Neural crest cell (in vitro differentiated cells): ENCODE measurements around the gene DAGLB. TPM values are rescaled to one million over a fixed set of nuclear protein-coding genes. Genes with fewer than 3 reads are reported as not detected.
A peak's percentile ranks its signal among the peaks of the same experiment; 100 is the strongest.

Experiments used
- DNase-seq: peaks from one replicate; pipeline ENCODE4 v3.0.0; 2021; ENCODE audit warnings: low read depth, mixed read lengths, low spot score
- H3K27ac Mint-ChIP-seq: one replicate; pipeline ENCODE4 v1.8.0; 2021; ENCODE audit warnings: mild to moderate bottlenecking, mixed read lengths; ENCODE audit not compliant: unreplicated experiment
- H3K27me3 Mint-ChIP-seq: 2 replicates; pipeline ENCODE4 v1.8.0; 2021; ENCODE audit warnings: low read depth, mild to moderate bottlenecking, mixed read lengths
- H3K36me3 Mint-ChIP-seq: 2 replicates; pipeline ENCODE4 v1.8.0; 2021; ENCODE audit warnings: low read depth, mild to moderate bottlenecking, mixed read lengths
- H3K4me1 Mint-ChIP-seq: 2 replicates; pipeline ENCODE4 v1.8.0; 2021; ENCODE audit warnings: mixed read lengths
- H3K4me3 Mint-ChIP-seq: one replicate; pipeline ENCODE4 v1.8.0; 2021; ENCODE audit warnings: mild to moderate bottlenecking, mixed read lengths
- H3K9me3 Mint-ChIP-seq: 2 replicates; pipeline ENCODE4 v1.8.0; 2021; ENCODE audit warnings: mixed read lengths
- total RNA-seq: library from RNA; stranded (reverse); gene quantifications from 2 replicates; pipeline ENCODE4 v1.2.1, GENCODE V29; 2021
- TF ChIP-seq, protein P1 (sequence below): fragments of 200-600 bp; sonication (generic); conservative IDR thresholded peaks from 2 replicates; pipeline ENCODE4 v1.5.0; 2021; ENCODE audit warnings: antibody characterized with exemption, mild to moderate bottlenecking

Gene DAGLB
- total RNA-seq, 1 donor from 2014 or later, result 33.0 TPM

DNA sequence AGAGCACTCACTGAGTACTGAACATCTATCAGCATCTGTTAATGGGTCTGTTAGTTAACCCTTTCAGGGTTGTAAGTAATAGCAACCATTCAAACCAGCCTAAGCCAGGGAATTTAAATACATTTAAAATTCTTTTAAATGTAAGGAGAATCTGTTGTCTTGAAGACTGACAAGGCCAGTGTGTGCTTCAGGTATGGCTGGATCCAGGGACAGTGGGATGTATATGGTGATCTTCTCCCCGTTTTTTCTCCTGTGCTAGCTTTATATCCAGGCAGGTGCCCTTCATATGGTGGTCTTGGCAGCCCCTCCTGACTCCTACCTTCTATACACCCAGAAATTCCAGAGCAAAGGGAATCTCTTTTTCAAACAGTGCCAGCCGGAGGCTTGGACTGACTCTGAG lies 46.6 kb upstream of the DAGLB start:
- DNase-seq, result no peak
- no peak overlapping the region for H3K4me3 Mint-ChIP-seq
- H3K36me3 Mint-ChIP-seq, result no peaks in the 10 kb centered on the region
- TF ChIP-seq, protein P1, sequence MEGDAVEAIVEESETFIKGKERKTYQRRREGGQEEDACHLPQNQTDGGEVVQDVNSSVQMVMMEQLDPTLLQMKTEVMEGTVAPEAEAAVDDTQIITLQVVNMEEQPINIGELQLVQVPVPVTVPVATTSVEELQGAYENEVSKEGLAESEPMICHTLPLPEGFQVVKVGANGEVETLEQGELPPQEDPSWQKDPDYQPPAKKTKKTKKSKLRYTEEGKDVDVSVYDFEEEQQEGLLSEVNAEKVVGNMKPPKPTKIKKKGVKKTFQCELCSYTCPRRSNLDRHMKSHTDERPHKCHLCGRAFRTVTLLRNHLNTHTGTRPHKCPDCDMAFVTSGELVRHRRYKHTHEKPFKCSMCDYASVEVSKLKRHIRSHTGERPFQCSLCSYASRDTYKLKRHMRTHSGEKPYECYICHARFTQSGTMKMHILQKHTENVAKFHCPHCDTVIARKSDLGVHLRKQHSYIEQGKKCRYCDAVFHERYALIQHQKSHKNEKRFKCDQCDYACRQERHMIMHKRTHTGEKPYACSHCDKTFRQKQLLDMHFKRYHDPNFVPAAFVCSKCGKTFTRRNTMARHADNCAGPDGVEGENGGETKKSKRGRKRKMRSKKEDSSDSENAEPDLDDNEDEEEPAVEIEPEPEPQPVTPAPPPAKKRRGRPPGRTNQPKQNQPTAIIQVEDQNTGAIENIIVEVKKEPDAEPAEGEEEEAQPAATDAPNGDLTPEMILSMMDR, result no peak
- no peaks in the 10 kb centered on the region for H3K4me1 Mint-ChIP-seq
- H3K27ac Mint-ChIP-seq, result peak overlapping the region; percentile 19
- peaks cover 11% of the 10 kb centered on the region for H3K27me3 Mint-ChIP-seq
- H3K9me3 Mint-ChIP-seq, result no peaks in the 10 kb centered on the region

DNA sequence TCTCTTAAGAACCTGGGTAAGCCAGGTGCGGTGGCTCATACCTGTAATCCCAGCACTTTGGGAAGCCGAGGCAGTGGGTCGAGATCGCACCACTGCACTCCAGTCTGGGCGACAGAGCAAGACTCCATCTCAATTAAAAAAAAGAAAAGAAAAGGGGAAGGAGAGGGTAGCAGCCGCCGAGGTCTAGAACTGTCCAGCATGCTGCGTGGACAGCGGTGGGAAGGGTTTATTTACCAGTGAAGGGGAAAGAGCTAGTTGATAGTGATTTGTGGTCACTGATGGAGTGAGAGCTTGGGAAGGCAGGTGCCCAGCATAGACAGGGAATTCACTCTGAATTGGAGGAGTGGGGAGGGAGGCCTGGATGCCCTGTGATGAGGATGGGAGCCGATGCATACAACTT lies 43.4 kb upstream of the DAGLB start:
- no peak overlapping the region for H3K4me3 Mint-ChIP-seq
- TF ChIP-seq, protein P1, result no peak
- H3K27ac Mint-ChIP-seq, result no peak overlapping the region
- no peak for DNase-seq
- no peaks in the 10 kb centered on the region for H3K9me3 Mint-ChIP-seq
- no peaks in the 10 kb centered on the region for H3K36me3 Mint-ChIP-seq
- H3K4me1 Mint-ChIP-seq, result no peaks in the 10 kb centered on the region
- H3K27me3 Mint-ChIP-seq, result peaks cover 11% of the 10 kb centered on the region

DNA sequence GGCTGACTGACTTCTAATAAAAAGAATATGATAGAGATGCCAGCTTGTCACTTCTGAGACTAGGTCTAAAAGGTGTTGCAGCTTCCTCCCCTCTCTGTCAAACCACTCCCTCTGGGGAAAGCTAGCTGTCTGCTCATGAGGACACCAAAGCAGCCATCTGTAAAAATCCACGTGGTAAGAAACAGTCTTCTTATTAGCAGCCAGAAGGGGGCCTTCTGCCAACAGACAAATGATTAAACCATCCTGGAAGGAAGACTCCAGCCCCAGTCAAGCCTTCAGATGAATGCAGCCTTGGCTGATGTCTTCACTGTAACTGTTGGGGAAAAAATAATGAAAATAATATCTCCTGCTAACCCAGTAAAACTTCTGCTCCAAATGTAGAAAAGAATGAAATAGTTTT lies 41.9 kb upstream of the DAGLB start:
- Mint-ChIP-seq H3K36me3 (no peaks in the 10 kb centered on the region), H3K27ac (no peak overlapping the region), H3K9me3 (no peaks in the 10 kb centered on the region), H3K27me3 (peaks cover 11% of the 10 kb centered on the region), H3K4me3 (no peak overlapping the region), H3K4me1 (peaks cover 1% of the 10 kb centered on the region)
- no peak for DNase-seq
- TF ChIP-seq, protein P1, result peak; percentile 23

DNA sequence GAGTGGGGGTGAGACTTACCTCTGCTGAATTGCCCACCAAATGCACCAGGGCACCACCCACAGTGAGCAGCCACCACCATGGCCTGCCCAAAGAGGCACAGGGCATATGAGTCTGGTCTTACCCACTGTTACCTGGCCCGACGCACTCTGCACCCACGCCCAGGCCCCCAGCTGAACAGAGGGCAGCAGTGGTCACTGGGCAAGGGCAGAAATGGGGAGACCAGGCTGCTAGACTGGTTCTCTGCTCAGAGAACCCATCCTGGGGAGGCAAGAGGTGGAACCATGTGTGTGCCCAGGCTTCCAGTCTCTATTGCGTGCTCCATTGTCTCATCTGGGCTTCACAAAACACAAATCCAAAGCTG lies 39.4 kb upstream of the DAGLB start:
- Mint-ChIP-seq H3K4me3 (peak overlapping the region; percentile 31), H3K36me3 (no peaks in the 10 kb centered on the region), H3K4me1 (peaks cover 16% of the 10 kb centered on the region), H3K27ac (no peak overlapping the region), H3K27me3 (peaks cover 6% of the 10 kb centered on the region), H3K9me3 (no peaks in the 10 kb centered on the region)
- TF ChIP-seq, protein P1, result no peak
- no peak for DNase-seq

DNA sequence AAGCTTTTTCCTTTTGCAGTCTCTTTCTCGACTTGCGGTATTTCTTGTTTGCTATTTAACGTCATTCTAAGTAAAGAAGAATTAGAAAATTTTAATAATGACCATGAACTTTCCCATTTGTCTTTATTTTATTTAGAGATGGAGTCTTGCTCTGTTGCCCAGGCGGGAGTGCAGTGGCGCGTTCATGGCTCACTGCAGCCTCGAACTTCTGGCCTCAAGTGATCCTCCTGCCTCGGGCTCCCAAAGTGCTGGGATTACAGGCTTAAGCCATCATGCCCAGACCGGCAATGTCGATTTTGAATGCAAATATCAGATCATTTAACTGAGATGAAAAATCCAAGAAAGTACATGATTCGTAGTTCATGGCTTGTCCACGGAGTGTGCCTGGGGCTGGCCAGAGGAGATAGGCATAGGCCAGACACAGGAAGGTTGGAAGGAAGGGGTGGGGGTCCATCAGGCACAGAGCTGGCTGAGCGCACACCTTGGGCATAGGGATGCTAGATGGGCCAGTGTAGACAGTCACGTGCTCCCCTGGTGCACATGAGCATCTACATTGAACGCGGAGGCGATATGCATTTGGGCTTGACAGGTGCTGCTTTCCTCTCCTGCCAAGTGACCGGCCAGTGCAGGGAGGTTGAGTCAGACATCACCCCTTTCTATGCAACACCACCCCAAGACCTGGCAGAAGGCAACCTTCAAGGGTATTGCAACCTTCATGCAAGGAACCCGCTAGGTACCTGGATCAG lies 38.9 kb upstream of the DAGLB start:
- no peak overlapping the region for H3K27ac Mint-ChIP-seq
- TF ChIP-seq, protein P1, result no peak
- peak overlapping the region; percentile 57 for H3K4me3 Mint-ChIP-seq
- no peaks in the 10 kb centered on the region for H3K36me3 Mint-ChIP-seq
- H3K9me3 Mint-ChIP-seq, result no peaks in the 10 kb centered on the region
- peaks cover 6% of the 10 kb centered on the region for H3K27me3 Mint-ChIP-seq
- peaks cover 19% of the 10 kb centered on the region for H3K4me1 Mint-ChIP-seq
- DNase-seq, result no peak
